ENCODE results near the gene TTC23. TPM values are rescaled to one million over a fixed set of nuclear protein-coding genes. Genes with fewer than 3 reads are reported as not detected.
"Not testable (repeated sequence)": the region's sequence is repeated elsewhere in the genome, so short reads cannot be mapped to it uniquely, and the experiment has no call there.

TTC23 gene
- total RNA-seq, 1 donor from 2014 or later: 10.0 TPM

GRCh38 chr15:99209326-99209725 lies 40.1 kb downstream of the TTC23 start:
- no peak for TF ChIP-seq CTCF (IDR thresholded peaks at IDR 0.05; ENCODE audit: insufficient read depth, low read length, severe bottlenecking)
- no peaks in the 10 kb centered on the region for H3K27me3 ChIP-seq (ENCODE audit: control insufficient read depth, insufficient read depth, low read length)
- H3K36me3 ChIP-seq (ENCODE audit: control insufficient read depth, insufficient read depth, low read length): peaks cover 1% of the 10 kb centered on the region
- DNase-seq (ENCODE audit: low read depth) (no peak), FAIRE-seq (no peak)
- no peak overlapping the region for H3K4me3 ChIP-seq (ENCODE audit: low read depth, low read length)

- Histone ChIP-seq H3K4me3 (ENCODE audit: low read depth, low read length) (no peak overlapping the region), H3K27me3 (ENCODE audit: control insufficient read depth, insufficient read depth, low read length) (no peaks in the 10 kb centered on the region), H3K36me3 (ENCODE audit: control insufficient read depth, insufficient read depth, low read length) (peaks cover 1% of the 10 kb centered on the region)
- DNase-seq (ENCODE audit: low read depth) (no peak), FAIRE-seq (no peak)
- TF ChIP-seq CTCF (IDR thresholded peaks at IDR 0.05; ENCODE audit: insufficient read depth, low read length, severe bottlenecking): no peak
These were observed 41.7 kb downstream of the TTC23 start for GRCh38 chr15:99207672-99208071.

- DNase-seq (ENCODE audit: low read depth) (no peak), FAIRE-seq (no peak)
- H3K4me3 ChIP-seq (ENCODE audit: low read depth, low read length): no peak overlapping the region
- no peak for TF ChIP-seq CTCF (IDR thresholded peaks at IDR 0.05; ENCODE audit: insufficient read depth, low read length, severe bottlenecking)
- H3K27me3 ChIP-seq (ENCODE audit: control insufficient read depth, insufficient read depth, low read length): no peaks in the 10 kb centered on the region
- H3K36me3 ChIP-seq (ENCODE audit: control insufficient read depth, insufficient read depth, low read length): peaks cover 6% of the 10 kb centered on the region
These were observed 47.2 kb downstream of the TTC23 start for GRCh38 chr15:99202176-99202552.

- Histone ChIP-seq H3K4me3 (ENCODE audit: low read depth, low read length) (no peak overlapping the region), H3K36me3 (ENCODE audit: control insufficient read depth, insufficient read depth, low read length) (peaks cover 8% of the 10 kb centered on the region), H3K27me3 (ENCODE audit: control insufficient read depth, insufficient read depth, low read length) (no peaks in the 10 kb centered on the region)
- no peak for TF ChIP-seq CTCF (IDR thresholded peaks at IDR 0.05; ENCODE audit: insufficient read depth, low read length, severe bottlenecking)
- DNase-seq (ENCODE audit: low read depth) (no peak), FAIRE-seq (no peak)
These were observed 47.8 kb downstream of the TTC23 start for GRCh38 chr15:99201408-99202175.

- H3K36me3 ChIP-seq (ENCODE audit: control insufficient read depth, insufficient read depth, low read length): peaks cover 8% of the 10 kb centered on the region
- no peak for FAIRE-seq
These were observed 51.5 kb downstream of the TTC23 start for GRCh38 chr15:99197856-99198255.

GRCh38 chr15:99192181-99192580 lies 57.2 kb downstream of the TTC23 start:
- not testable (repeated sequence) for H3K27me3 ChIP-seq (ENCODE audit: control insufficient read depth, insufficient read depth, low read length); H3K4me3 ChIP-seq (ENCODE audit: low read depth, low read length); H3K36me3 ChIP-seq (ENCODE audit: control insufficient read depth, insufficient read depth, low read length); DNase-seq (ENCODE audit: low read depth); FAIRE-seq

More at GRCh38 chr15:99197856-99198255, 51.5 kb downstream of the TTC23 start:
- TF ChIP-seq CTCF (IDR thresholded peaks at IDR 0.05; ENCODE audit: insufficient read depth, low read length, severe bottlenecking): no peak
- DNase-seq (ENCODE audit: low read depth): no peak
- Histone ChIP-seq H3K4me3 (ENCODE audit: low read depth, low read length) (no peak overlapping the region), H3K27me3 (ENCODE audit: control insufficient read depth, insufficient read depth, low read length) (no peaks in the 10 kb centered on the region)
